ENCODE results near the gene CFAP157. TPM values are rescaled to one million over a fixed set of nuclear protein-coding genes. Genes with fewer than 3 reads are reported as not detected.

The CFAP157 gene
- total RNA-seq, 1 experiment from 2014 or later = 0.87 TPM

DNA sequence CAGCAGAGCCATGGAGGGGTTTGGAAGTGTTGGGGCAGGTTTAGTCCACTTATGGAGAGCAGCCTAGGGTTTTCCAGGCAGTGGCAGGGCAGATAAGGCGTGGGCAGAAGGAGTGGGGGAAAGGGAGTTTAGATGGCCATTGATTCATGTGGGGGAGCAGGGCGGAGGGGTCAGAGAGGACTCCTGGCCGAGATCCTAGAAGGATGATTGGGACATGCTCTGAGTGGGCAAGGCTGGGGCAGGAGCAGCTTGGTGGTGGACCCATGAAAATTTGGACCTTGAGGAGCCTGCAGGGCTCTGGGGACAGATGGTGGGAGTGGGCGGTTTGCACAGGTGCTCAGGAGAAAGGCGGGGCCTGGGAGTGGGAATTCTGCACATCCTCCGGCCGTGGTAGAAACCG lies 46.4 kb downstream of the CFAP157 start:
- H3K4me1 Mint-ChIP-seq (ENCODE audit: low read depth, unreplicated experiment) = no peaks in the 10 kb centered on the region
- intact Hi-C loops (cut with micrococcal nuclease; ENCODE audit: unreplicated experiment) = no loop called here
- H3K36me3 Mint-ChIP-seq (ENCODE audit: insufficient read depth, unreplicated experiment) = peaks cover 5% of the 10 kb centered on the region
- no peaks in the 10 kb centered on the region for H3K9me3 Mint-ChIP-seq (ENCODE audit: low read depth, unreplicated experiment)
- no peak overlapping the region for H3K4me3 Mint-ChIP-seq (ENCODE audit: low read depth, unreplicated experiment)
- no peak overlapping the region for H3K27ac Mint-ChIP-seq (ENCODE audit: unreplicated experiment)
- no TSS peak for BruUV-seq (replicated peaks)
- TF ChIP-seq, protein P1, sequence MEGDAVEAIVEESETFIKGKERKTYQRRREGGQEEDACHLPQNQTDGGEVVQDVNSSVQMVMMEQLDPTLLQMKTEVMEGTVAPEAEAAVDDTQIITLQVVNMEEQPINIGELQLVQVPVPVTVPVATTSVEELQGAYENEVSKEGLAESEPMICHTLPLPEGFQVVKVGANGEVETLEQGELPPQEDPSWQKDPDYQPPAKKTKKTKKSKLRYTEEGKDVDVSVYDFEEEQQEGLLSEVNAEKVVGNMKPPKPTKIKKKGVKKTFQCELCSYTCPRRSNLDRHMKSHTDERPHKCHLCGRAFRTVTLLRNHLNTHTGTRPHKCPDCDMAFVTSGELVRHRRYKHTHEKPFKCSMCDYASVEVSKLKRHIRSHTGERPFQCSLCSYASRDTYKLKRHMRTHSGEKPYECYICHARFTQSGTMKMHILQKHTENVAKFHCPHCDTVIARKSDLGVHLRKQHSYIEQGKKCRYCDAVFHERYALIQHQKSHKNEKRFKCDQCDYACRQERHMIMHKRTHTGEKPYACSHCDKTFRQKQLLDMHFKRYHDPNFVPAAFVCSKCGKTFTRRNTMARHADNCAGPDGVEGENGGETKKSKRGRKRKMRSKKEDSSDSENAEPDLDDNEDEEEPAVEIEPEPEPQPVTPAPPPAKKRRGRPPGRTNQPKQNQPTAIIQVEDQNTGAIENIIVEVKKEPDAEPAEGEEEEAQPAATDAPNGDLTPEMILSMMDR (IDR thresholded peaks at IDR 0.05; ENCODE audit: unreplicated experiment) = no peak
- peaks cover 64% of the 10 kb centered on the region for H3K27me3 Mint-ChIP-seq (ENCODE audit: unreplicated experiment)
- no peak for DNase-seq
- CTCF ChIA-PET = interaction anchor here (0.5 to 0.6 kb wide), 2 partner anchors 265 to 885 kb away, joined by 3 to 5 read pairs; no protein-coding TSS in a partner anchor

DNA sequence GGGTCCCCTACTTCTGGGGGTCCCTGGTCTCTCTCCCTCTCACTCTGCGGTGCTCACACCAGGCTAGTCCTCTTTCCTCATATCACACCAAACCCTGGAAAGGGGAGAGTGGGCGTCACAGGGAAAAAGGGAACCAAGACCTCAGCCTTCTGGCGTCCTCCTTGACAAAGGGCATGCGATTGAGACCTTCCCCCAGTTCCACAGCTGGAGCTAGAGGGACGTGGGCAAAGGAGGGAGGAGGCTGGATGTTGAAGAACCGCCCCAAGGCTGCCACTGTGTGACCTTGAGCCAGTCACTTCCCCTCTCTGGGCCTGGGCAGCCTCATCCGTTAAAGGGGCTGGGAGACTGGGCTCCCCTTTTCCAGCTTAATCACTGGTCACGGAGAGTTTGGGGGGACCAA lies 46.8 kb downstream of the CFAP157 start:
- BruUV-seq (replicated peaks) = no TSS peak
- H3K9me3 Mint-ChIP-seq (ENCODE audit: low read depth, unreplicated experiment) = no peaks in the 10 kb centered on the region
- TF ChIP-seq, protein P1 (IDR thresholded peaks at IDR 0.05; ENCODE audit: unreplicated experiment) = no peak
- CTCF ChIA-PET = interaction anchor here (0.5 to 0.6 kb wide), 2 partner anchors 265 to 886 kb away, joined by 3 to 5 read pairs; no protein-coding TSS in a partner anchor
- peaks cover 59% of the 10 kb centered on the region for H3K27me3 Mint-ChIP-seq (ENCODE audit: unreplicated experiment)
- no peak for DNase-seq
- no peak overlapping the region for H3K4me3 Mint-ChIP-seq (ENCODE audit: low read depth, unreplicated experiment)
- peaks cover 5% of the 10 kb centered on the region for H3K36me3 Mint-ChIP-seq (ENCODE audit: insufficient read depth, unreplicated experiment)
- no peak overlapping the region for H3K27ac Mint-ChIP-seq (ENCODE audit: unreplicated experiment)
- H3K4me1 Mint-ChIP-seq (ENCODE audit: low read depth, unreplicated experiment) = no peaks in the 10 kb centered on the region
- intact Hi-C loops (cut with micrococcal nuclease; ENCODE audit: unreplicated experiment) = no loop called here

DNA sequence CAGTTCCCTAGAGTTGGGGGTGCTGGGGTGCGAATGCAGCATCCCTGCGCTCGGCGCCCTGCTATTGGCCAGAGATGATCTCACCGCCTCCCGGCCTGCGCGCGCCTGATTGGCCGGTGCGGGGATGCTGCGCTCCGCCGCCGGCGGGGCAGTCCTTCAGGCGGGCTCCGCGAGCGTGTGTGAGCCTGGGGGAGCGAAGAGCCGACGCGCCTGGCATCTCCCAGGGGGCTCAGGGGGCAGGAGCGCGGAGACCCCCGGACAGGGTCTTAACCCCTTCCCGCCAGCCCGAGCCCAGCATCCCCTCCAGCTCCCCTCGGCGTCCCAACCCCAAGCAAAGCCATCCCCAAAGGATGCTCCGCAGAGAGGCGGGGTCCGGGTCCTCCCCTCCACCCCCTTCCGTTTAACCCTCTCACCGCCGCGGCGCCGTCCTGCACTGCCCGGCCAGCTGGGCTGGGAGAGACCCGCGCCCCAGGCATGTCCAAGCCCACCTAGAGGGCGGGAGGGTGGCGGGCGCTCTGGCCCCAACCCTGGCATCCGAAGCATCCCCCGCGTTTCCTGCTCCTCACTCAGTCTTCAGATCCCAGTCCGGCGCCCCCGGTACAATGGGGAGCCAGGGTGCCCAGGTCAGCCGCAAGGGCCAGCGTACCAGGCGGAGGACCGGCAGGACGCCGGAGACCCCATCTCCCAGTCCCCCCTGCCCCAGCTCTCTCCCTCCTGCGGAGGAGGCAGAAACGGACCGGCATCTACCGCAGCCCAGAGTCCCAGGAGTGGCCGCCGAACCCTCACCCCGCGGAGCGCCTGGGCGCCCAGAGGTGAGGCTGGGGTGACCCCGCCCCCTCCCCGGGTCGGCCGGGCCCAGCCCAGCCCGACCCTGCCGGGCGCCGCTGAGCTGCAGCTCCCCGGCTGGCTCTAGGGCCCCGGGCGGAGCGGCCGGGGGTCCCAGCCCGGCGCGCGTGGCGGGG lies 47.6 kb downstream of the CFAP157 start:
- Mint-ChIP-seq H3K27ac (ENCODE audit: unreplicated experiment) (no peak overlapping the region), H3K36me3 (ENCODE audit: insufficient read depth, unreplicated experiment) (peaks cover 5% of the 10 kb centered on the region), H3K9me3 (ENCODE audit: low read depth, unreplicated experiment) (no peaks in the 10 kb centered on the region), H3K27me3 (ENCODE audit: unreplicated experiment) (peaks cover 52% of the 10 kb centered on the region), H3K4me1 (ENCODE audit: low read depth, unreplicated experiment) (no peaks in the 10 kb centered on the region), H3K4me3 (ENCODE audit: low read depth, unreplicated experiment) (no peak overlapping the region)
- BruUV-seq (replicated peaks) = no TSS peak
- TF ChIP-seq, protein P1 (IDR thresholded peaks at IDR 0.05; ENCODE audit: unreplicated experiment) = no peak
- CTCF ChIA-PET = no interaction called here
- no peak for DNase-seq
- intact Hi-C loops (cut with micrococcal nuclease; ENCODE audit: unreplicated experiment) = no loop called here

DNA sequence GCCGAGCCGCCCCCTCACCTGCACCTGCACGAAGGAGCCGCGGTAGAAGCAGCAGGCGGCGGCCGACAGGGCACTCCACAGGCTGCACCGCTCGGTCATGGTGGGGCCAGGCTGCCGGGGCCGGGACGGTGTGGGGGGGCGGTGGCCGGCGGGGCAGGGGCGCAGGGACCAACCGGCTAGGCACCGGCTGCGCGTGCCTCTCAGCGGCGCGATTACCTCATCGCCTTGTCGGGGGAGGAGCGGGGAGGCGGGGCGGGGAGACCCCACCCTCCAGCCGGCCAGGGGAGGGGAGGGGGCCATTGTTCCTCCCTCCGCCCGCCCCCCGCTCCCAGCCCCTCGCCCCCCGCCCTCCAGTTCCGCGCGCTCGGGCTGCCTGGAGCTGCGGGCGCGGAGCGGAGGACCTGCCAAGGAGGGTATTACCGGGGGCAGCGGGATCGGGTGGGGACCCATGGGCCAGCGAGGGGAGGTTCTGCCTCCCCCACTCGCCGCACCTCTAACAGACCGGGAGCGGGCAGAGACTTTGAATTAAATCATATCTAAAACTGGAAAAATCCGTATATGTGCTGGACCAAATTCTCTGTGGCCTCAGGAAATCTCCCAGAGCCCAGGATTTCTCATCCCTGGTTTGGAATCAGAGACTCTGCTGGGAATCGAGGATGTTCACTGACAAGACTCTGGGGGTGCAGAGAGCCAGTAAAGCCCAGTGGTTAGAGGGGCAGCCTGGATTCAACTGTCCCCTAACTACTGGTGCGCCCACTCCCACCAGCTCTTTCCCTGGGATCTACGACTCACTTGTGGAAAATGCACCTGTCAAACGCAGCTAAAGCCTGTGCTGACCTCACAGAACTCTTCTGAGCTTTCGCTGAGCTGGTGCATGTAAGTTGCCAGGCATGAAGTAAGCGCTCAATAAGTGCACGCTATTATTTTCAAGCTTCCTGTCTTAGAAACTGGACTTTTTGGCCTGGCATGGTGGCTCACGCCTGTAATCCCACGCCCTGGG lies 48.6 kb downstream of the CFAP157 start:
- peaks cover 5% of the 10 kb centered on the region for H3K36me3 Mint-ChIP-seq (ENCODE audit: insufficient read depth, unreplicated experiment)
- no peak for DNase-seq
- intact Hi-C loops (cut with micrococcal nuclease; ENCODE audit: unreplicated experiment) = no loop called here
- no peaks in the 10 kb centered on the region for H3K9me3 Mint-ChIP-seq (ENCODE audit: low read depth, unreplicated experiment)
- CTCF ChIA-PET = no interaction called here
- BruUV-seq (replicated peaks) = no TSS peak
- H3K27me3 Mint-ChIP-seq (ENCODE audit: unreplicated experiment) = peaks cover 42% of the 10 kb centered on the region
- H3K4me3 Mint-ChIP-seq (ENCODE audit: low read depth, unreplicated experiment) = no peak overlapping the region
- no peak overlapping the region for H3K27ac Mint-ChIP-seq (ENCODE audit: unreplicated experiment)
- TF ChIP-seq, protein P1 (IDR thresholded peaks at IDR 0.05; ENCODE audit: unreplicated experiment) = no peak
- H3K4me1 Mint-ChIP-seq (ENCODE audit: low read depth, unreplicated experiment) = no peaks in the 10 kb centered on the region
